Measurements from ENCODE around the gene CCAR1.
"Not testable (repeated sequence)": the region's sequence is repeated elsewhere in the genome, so short reads cannot be mapped to it uniquely, and the experiment has no call there.

Gene CCAR1

GRCh38 chr10:68828083-68828601 lies 107.1 kb downstream of the CCAR1 start:
- DNase-seq (ENCODE audit: low read depth) = not testable (repeated sequence)

- DNase-seq (ENCODE audit: low read depth) = no peak
Observed at GRCh38 chr10:68828833-68829232, 107.8 kb downstream of the CCAR1 start.

GRCh38 chr10:68829521-68829920 lies 108.5 kb downstream of the CCAR1 start:
- no peak for DNase-seq (ENCODE audit: low read depth)

DNA sequence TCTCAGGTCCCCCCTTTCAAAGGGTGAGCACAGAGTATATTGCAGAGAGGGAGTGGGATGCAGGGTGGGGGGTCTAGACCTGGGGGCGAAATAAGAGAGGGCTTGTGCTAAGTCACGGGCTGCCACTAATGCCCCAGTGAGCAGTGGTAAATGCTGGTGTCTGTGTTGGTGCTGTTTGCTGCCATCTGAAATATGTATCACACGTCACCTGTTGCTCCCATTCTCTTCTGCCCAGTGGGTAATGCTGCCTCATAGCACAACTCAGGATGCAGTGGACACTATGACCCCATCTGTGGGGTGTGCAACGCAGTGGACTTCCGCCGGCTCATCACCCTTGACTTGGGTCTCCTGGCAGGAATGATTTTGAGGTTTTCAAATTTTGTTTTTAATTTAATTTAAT lies 108.9 kb downstream of the CCAR1 start:
- no peak for DNase-seq (ENCODE audit: low read depth)

- no peak for DNase-seq (ENCODE audit: low read depth)
Observed at GRCh38 chr10:68831961-68832455, 111.0 kb downstream of the CCAR1 start.

GRCh38 chr10:68832601-68833000 lies 111.6 kb downstream of the CCAR1 start:
- no peak for DNase-seq (ENCODE audit: low read depth)

DNA sequence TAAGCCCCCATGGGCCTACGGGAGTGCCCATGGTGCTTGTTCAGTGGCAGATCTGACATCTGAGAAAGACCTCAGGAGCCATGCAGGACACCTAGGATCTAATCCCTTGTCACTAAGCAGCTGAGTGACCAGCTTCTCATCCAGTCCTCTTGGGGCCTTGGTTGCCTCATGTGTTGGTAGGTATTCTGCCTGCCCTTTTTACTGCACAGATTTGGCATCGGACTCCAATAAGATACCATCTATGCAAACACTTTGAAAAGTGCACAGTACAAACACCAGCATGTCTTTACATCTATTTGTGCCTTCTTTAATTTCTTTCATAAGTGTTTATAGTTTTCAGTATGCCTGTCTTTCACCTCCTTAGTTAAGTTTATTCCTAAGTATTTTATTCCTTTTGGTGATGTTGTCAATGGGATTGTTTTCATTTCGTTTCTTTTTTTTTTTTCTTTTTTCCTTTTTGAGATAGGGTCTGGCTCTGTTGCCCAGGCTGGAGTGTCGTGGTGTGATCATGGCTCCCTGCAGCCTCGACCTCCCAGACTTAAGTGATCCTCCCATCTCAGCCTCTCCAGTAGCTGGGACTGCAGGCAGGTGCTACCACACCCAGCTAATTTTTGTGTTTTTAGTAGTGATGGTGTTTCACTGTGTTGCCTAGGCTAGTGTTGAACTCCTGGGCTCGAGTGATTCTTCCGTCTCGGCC lies 116.7 kb downstream of the CCAR1 start:
- no peak for DNase-seq (ENCODE audit: low read depth)

GRCh38 chr10:68840650-68841049 lies 119.6 kb downstream of the CCAR1 start:
- DNase-seq (ENCODE audit: low read depth) = not testable (repeated sequence)

Data from fibroblast of the conjunctiva (primary cell).